Transverse colon (tissue), 4 donors: ENCODE measurements around the gene SIN3A.

Source experiments
- CTCF ChIP-seq, 5 experiments: fragments of 200-600 bp in 3 of 5; fragments of 450-650 bp in 2 of 5; sonication (generic) in 3 of 5; IDR thresholded peaks; 1 replicate in 2 of 5; 2 replicates in 3 of 5; pipeline ENCODE4 v1.5.1; 2016 to 2017; ENCODE audit warnings: antibody characterized with exemption in 5 of 5, inconsistent platforms in 3 of 5, mild to moderate bottlenecking in 2 of 5, moderate library complexity in 1 of 5
- POLR2AphosphoS5 ChIP-seq, 3 donors: sonication (generic); formaldehyde crosslinking; IDR thresholded peaks; one replicate each; pipeline ENCODE4 v1.6.1; 2016; ENCODE audit warnings: antibody characterized with exemption in 3 of 3

- TF ChIP-seq CTCF (IDR thresholded peaks at IDR 0.05) (no peak), POLR2AphosphoS5 (IDR thresholded peaks at IDR 0.05) (no peak)
Measured at GRCh38 chr15:75366163-75366562, 85.3 kb downstream of the SIN3A start.
